HG03097 (cell line): Measurements from ENCODE around the gene CFAP65.

Experiments used
- ATAC-seq: cut with Tn5 transposase; IDR thresholded peaks from one replicate; pipeline ENCODE4 v1.9.1; 2021; ENCODE audit not compliant: unreplicated experiment, low FRiP score

The CFAP65 gene

GRCh38 chr2:219041252-219041651 is at the start of gene CFAP65:
TSS of gene CFAP65 (minus strand) at chr2:219041516. CDS start at chr2:219039048, 2,468 bp downstream.
- ATAC-seq: no peak

- no peak for ATAC-seq
Measured at GRCh38 chr2:219090436-219091299, 49.4 kb upstream of the CFAP65 start.

- no peak for ATAC-seq
Measured at GRCh38 chr2:219089330-219089729, 48.0 kb upstream of the CFAP65 start.

GRCh38 chr2:219087848-219088247 is 46.5 kb upstream of the CFAP65 start:
- no peak for ATAC-seq

- ATAC-seq: no peak
Measured at GRCh38 chr2:219087361-219087760, 46.0 kb upstream of the CFAP65 start.

GRCh38 chr2:219086196-219086595 is 44.9 kb upstream of the CFAP65 start:
- no peak for ATAC-seq

- ATAC-seq: no peak
Measured at GRCh38 chr2:219084791-219085190, 43.5 kb upstream of the CFAP65 start.

GRCh38 chr2:219082332-219082958 is 41.1 kb upstream of the CFAP65 start:
- no peak for ATAC-seq

GRCh38 chr2:219081701-219082331 is 40.5 kb upstream of the CFAP65 start:
- no peak for ATAC-seq

GRCh38 chr2:219081096-219081495 is 39.8 kb upstream of the CFAP65 start:
- no peak for ATAC-seq

GRCh38 chr2:219079417-219079816 is 38.1 kb upstream of the CFAP65 start:
- ATAC-seq: no peak

- ATAC-seq: no peak
Measured at GRCh38 chr2:219078951-219079350, 37.6 kb upstream of the CFAP65 start.

- no peak for ATAC-seq
Measured at GRCh38 chr2:219078126-219078525, 36.8 kb upstream of the CFAP65 start.

GRCh38 chr2:219076253-219076652 is 34.9 kb upstream of the CFAP65 start:
- no peak for ATAC-seq

- ATAC-seq: no peak
Measured at GRCh38 chr2:219073413-219074129, 32.3 kb upstream of the CFAP65 start.

- ATAC-seq: no peak
Measured at GRCh38 chr2:219072741-219073250, 31.5 kb upstream of the CFAP65 start.

- ATAC-seq: no peak
Measured at GRCh38 chr2:219071131-219071816, 30.0 kb upstream of the CFAP65 start.

GRCh38 chr2:219065484-219065883 is 24.2 kb upstream of the CFAP65 start:
- ATAC-seq: no peak

- no peak for ATAC-seq
Measured at GRCh38 chr2:219062081-219062480, 20.8 kb upstream of the CFAP65 start.
